GM18526 (cell line): ENCODE data around the gene FIG4.

ENCODE experiments used
- POLR2A ChIP-seq: IDR thresholded peaks from 3 replicates; pipeline ENCODE4 v1.6.1; 2011; ENCODE audit not compliant: insufficient read length; ENCODE audit errors: extremely low read depth

The FIG4 gene

GRCh38 chr6:109693111-109693510, 2.0 kb downstream of the FIG4 start:
- no peak for TF ChIP-seq POLR2A

- TF ChIP-seq POLR2A, result no peak
Measured at GRCh38 chr6:109695468-109695867, 4.4 kb downstream of the FIG4 start.

- TF ChIP-seq POLR2A, result no peak
Measured at GRCh38 chr6:109696355-109696754, 5.3 kb downstream of the FIG4 start.

- no peak for TF ChIP-seq POLR2A
Measured at GRCh38 chr6:109701221-109701620, 10.1 kb downstream of the FIG4 start.

GRCh38 chr6:109701774-109702173, 10.7 kb downstream of the FIG4 start:
- TF ChIP-seq POLR2A, result no peak

GRCh38 chr6:109702791-109703190, 11.7 kb downstream of the FIG4 start:
- no peak for TF ChIP-seq POLR2A

GRCh38 chr6:109705258-109705657, 14.2 kb downstream of the FIG4 start:
- no peak for TF ChIP-seq POLR2A

GRCh38 chr6:109706513-109706912, 15.4 kb downstream of the FIG4 start:
- no peak for TF ChIP-seq POLR2A

- TF ChIP-seq POLR2A, result no peak
Measured at GRCh38 chr6:109713097-109713496, 22.0 kb downstream of the FIG4 start.

- TF ChIP-seq POLR2A, result no peak
Measured at GRCh38 chr6:109714166-109714565, 23.1 kb downstream of the FIG4 start.

- TF ChIP-seq POLR2A, result no peak
Measured at GRCh38 chr6:109714611-109715010, 23.5 kb downstream of the FIG4 start.

GRCh38 chr6:109715616-109716015, 24.5 kb downstream of the FIG4 start:
- no peak for TF ChIP-seq POLR2A

GRCh38 chr6:109717971-109718370, 26.9 kb downstream of the FIG4 start:
- TF ChIP-seq POLR2A, result no peak

GRCh38 chr6:109718991-109719390, 27.9 kb downstream of the FIG4 start:
- no peak for TF ChIP-seq POLR2A

- no peak for TF ChIP-seq POLR2A
Measured at GRCh38 chr6:109720311-109720710, 29.2 kb downstream of the FIG4 start.

GRCh38 chr6:109722011-109722410, 30.9 kb downstream of the FIG4 start:
- no peak for TF ChIP-seq POLR2A

GRCh38 chr6:109722564-109723254, 31.6 kb downstream of the FIG4 start:
- TF ChIP-seq POLR2A, result no peak
